Fibroblast of pulmonary artery (primary cell): ENCODE data around the gene PTPN23.

Experiments used
- DNase-seq: peaks from one replicate; pipeline ENCODE4 v3.0.0-alpha.2; 2010; ENCODE audit warnings: low read depth
- H3K4me3 ChIP-seq: replicated peaks from 2 replicates; pipeline ENCODE4 v1.5.1; 2011; ENCODE audit warnings: low read depth, mild to moderate bottlenecking, control low read depth, low read length, moderate library complexity
- CTCF ChIP-seq: IDR thresholded peaks from 2 replicates; pipeline ENCODE4 v1.5.1; 2011; ENCODE audit warnings: mild to moderate bottlenecking, control low read depth, low read length, inconsistent platforms; ENCODE audit errors: missing control alignments

PTPN23 gene

GRCh38 chr3:47414666-47415587 lies 34.1 kb downstream of the PTPN23 start:
- no peak for TF ChIP-seq CTCF
- DNase-seq, result no peak
- H3K4me3 ChIP-seq, result no peak overlapping the region

- no peak for TF ChIP-seq CTCF
- no peak for DNase-seq
- H3K4me3 ChIP-seq, result no peak overlapping the region
Observed at GRCh38 chr3:47416041-47416440, 35.2 kb downstream of the PTPN23 start.

- H3K4me3 ChIP-seq, result no peak overlapping the region
- DNase-seq, result no peak
- TF ChIP-seq CTCF, result no peak
Observed at GRCh38 chr3:47418167-47419082, 37.6 kb downstream of the PTPN23 start.

- no peak for TF ChIP-seq CTCF
- H3K4me3 ChIP-seq, result no peak overlapping the region
- DNase-seq, result no peak
Observed at GRCh38 chr3:47419083-47420043, 38.5 kb downstream of the PTPN23 start.

GRCh38 chr3:47420044-47420430 lies 39.2 kb downstream of the PTPN23 start:
- no peak for TF ChIP-seq CTCF
- no peak for DNase-seq
- H3K4me3 ChIP-seq, result no peak overlapping the region
